ENCODE data around the gene DNAJB8. TPM values are rescaled to one million over a fixed set of nuclear protein-coding genes. Genes with fewer than 3 reads are reported as not detected.
A peak's percentile ranks its signal among the peaks of the same experiment; 100 is the strongest.

The DNAJB8 gene
- polyA plus RNA-seq, 2 of the 4 experiments (the other 2 are of a cell fraction): not detected

DNA sequence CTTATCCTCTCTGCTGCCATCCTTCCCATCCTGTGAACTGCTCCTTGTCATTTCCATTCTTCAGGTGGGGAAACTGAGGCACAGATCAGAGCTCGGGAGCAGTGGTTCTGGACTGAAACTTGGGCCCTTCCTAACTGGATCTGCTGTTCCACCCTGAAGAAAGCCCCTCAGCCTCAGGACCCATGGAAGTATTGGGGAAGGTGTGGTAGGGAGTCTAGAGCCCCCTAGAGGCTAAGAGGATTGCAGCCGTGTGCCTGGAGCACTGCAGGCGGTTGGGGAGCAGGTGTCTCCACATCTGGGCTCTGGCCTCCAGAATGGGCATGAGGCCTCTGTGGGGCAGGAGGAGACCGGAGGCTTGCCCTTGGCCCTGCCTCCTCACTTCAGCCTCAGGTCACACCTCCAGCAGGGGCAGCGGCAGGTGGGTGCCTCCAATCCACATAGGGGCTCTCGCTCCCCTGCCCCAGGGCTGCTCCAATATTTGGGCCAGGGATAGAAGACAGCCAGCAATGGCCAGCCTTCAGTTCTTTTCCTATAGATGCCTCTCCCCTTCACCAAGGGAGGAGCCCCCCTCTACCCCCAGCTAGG is 28.1 kb downstream of the DNAJB8 start:
- POLR2A ChIA-PET: no interaction called here
- 25% methylated on average over 4 of the region's 6 CpGs for WGBS (ENCODE audit: missing lambda C conversion rate)
- ATAC-seq: peak in 1 of 2 experiments; percentile 71; a peak in 3 of 6 replicates
- H3K4me2 ChIP-seq: no peak overlapping the region
- H3K9me3 ChIP-seq: no peaks in the 10 kb centered on the region
- H3K4me3 ChIP-seq: no peak overlapping the region
- no peak for TF ChIP-seq HOXB13 (CRISPR knock-in tag; IDR thresholded peaks at IDR 0.05; ENCODE audit: low read depth)
- TF ChIP-seq, protein P1, sequence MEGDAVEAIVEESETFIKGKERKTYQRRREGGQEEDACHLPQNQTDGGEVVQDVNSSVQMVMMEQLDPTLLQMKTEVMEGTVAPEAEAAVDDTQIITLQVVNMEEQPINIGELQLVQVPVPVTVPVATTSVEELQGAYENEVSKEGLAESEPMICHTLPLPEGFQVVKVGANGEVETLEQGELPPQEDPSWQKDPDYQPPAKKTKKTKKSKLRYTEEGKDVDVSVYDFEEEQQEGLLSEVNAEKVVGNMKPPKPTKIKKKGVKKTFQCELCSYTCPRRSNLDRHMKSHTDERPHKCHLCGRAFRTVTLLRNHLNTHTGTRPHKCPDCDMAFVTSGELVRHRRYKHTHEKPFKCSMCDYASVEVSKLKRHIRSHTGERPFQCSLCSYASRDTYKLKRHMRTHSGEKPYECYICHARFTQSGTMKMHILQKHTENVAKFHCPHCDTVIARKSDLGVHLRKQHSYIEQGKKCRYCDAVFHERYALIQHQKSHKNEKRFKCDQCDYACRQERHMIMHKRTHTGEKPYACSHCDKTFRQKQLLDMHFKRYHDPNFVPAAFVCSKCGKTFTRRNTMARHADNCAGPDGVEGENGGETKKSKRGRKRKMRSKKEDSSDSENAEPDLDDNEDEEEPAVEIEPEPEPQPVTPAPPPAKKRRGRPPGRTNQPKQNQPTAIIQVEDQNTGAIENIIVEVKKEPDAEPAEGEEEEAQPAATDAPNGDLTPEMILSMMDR (IDR thresholded peaks at IDR 0.05): peak; percentile 23; the same call in 2 of the 3 replicates
- TF ChIP-seq, protein P2, sequence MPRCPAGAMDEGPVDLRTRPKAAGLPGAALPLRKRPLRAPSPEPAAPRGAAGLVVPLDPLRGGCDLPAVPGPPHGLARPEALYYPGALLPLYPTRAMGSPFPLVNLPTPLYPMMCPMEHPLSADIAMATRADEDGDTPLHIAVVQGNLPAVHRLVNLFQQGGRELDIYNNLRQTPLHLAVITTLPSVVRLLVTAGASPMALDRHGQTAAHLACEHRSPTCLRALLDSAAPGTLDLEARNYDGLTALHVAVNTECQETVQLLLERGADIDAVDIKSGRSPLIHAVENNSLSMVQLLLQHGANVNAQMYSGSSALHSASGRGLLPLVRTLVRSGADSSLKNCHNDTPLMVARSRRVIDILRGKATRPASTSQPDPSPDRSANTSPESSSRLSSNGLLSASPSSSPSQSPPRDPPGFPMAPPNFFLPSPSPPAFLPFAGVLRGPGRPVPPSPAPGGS (IDR thresholded peaks at IDR 0.05): no peak
- FAIRE-seq: no peak
- DNase-seq (ENCODE audit: low read depth in 1 of 2, low spot score in 1 of 2): no peak
- H3K27ac ChIP-seq: no peak overlapping the region
- CTCF ChIA-PET: interaction anchor here (0.9 to 3.1 kb wide), 5 partner anchors 13 to 61 kb away, joined by 3 to 12 read pairs (median 4); no protein-coding TSS in a partner anchor
- H3K4me1 ChIP-seq: no peaks in the 10 kb centered on the region

DNA sequence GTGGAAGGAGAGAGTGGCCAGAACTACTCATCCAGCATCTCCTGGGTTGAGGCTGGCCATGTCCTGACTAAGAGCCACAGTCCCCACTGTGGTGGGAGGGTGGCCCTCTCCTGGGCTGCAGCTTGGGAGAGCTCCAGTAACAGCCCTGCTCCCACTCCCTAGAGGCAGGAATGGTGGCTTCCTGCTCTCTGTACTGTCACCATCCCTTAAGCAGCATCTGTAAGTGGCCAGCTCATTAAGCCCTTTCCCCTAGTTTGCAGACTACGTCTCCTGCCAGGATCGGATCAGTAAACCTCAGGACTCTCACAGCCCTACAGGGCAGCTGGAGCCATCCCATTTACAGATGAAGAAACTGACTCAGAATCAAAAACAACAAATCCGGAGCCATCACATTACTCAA is 30.5 kb downstream of the DNAJB8 start:
- Histone ChIP-seq H3K4me3 (no peak overlapping the region), H3K4me2 (no peak overlapping the region), H3K27ac (no peak overlapping the region), H3K9me3 (no peaks in the 10 kb centered on the region), H3K4me1 (no peaks in the 10 kb centered on the region)
- DNase-seq (ENCODE audit: low read depth in 1 of 2, low spot score in 1 of 2) (no peak), FAIRE-seq (no peak), ATAC-seq (no peak; a peak in 1 of 6 replicates)
- 58% methylated on average over 3 of the region's 3 CpGs for WGBS (ENCODE audit: missing lambda C conversion rate)
- no peak for TF ChIP-seq ZSCAN20 (CRISPR knock-in tag; IDR thresholded peaks at IDR 0.05)
- no peak for TF ChIP-seq EHF (CRISPR knock-in tag; IDR thresholded peaks at IDR 0.05)
- no peak for TF ChIP-seq SREBF2 (IDR thresholded peaks at IDR 0.05)
- no peak for TF ChIP-seq TFCP2L1 (CRISPR knock-in tag; IDR thresholded peaks at IDR 0.05)
- TF ChIP-seq, protein P1 (IDR thresholded peaks at IDR 0.05): no peak
- TF ChIP-seq BHLHE40 (IDR thresholded peaks at IDR 0.05; ENCODE audit: low read depth, low read length): no peak
- TF ChIP-seq CHD4 (IDR thresholded peaks at IDR 0.05; ENCODE audit: borderline replicate concordance): no peak
- no peak for TF ChIP-seq NFE2L2 (conservative IDR thresholded peaks at IDR 0.05; ENCODE audit: low read length)
- TF ChIP-seq, protein P3, sequence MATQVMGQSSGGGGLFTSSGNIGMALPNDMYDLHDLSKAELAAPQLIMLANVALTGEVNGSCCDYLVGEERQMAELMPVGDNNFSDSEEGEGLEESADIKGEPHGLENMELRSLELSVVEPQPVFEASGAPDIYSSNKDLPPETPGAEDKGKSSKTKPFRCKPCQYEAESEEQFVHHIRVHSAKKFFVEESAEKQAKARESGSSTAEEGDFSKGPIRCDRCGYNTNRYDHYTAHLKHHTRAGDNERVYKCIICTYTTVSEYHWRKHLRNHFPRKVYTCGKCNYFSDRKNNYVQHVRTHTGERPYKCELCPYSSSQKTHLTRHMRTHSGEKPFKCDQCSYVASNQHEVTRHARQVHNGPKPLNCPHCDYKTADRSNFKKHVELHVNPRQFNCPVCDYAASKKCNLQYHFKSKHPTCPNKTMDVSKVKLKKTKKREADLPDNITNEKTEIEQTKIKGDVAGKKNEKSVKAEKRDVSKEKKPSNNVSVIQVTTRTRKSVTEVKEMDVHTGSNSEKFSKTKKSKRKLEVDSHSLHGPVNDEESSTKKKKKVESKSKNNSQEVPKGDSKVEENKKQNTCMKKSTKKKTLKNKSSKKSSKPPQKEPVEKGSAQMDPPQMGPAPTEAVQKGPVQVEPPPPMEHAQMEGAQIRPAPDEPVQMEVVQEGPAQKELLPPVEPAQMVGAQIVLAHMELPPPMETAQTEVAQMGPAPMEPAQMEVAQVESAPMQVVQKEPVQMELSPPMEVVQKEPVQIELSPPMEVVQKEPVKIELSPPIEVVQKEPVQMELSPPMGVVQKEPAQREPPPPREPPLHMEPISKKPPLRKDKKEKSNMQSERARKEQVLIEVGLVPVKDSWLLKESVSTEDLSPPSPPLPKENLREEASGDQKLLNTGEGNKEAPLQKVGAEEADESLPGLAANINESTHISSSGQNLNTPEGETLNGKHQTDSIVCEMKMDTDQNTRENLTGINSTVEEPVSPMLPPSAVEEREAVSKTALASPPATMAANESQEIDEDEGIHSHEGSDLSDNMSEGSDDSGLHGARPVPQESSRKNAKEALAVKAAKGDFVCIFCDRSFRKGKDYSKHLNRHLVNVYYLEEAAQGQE (IDR thresholded peaks at IDR 0.05): no peak
- TF ChIP-seq FOXS1 (CRISPR knock-in tag; IDR thresholded peaks at IDR 0.05): no peak
- no peak for TF ChIP-seq KDM1A (IDR thresholded peaks at IDR 0.05; ENCODE audit: low read depth)
- TF ChIP-seq, protein P4, sequence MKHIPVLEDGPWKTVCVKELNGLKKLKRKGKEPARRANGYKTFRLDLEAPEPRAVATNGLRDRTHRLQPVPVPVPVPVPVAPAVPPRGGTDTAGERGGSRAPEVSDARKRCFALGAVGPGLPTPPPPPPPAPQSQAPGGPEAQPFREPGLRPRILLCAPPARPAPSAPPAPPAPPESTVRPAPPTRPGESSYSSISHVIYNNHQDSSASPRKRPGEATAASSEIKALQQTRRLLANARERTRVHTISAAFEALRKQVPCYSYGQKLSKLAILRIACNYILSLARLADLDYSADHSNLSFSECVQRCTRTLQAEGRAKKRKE (CRISPR knock-in tag; IDR thresholded peaks at IDR 0.05; ENCODE audit: low read depth): no peak
- TF ChIP-seq KDM5A (IDR thresholded peaks at IDR 0.05): no peak
- TF ChIP-seq PHF8 (IDR thresholded peaks at IDR 0.05; ENCODE audit: borderline replicate concordance, low read depth): no peak
- TF ChIP-seq RFX5 (IDR thresholded peaks at IDR 0.05): no peak
- no peak for TF ChIP-seq PBX3 (IDR thresholded peaks at IDR 0.05)
- no peak for TF ChIP-seq RAD21 (conservative IDR thresholded peaks at IDR 0.05 in 1 of 2, IDR thresholded peaks at IDR 0.05 in 1 of 2)
- TF ChIP-seq TP53 (CRISPR knock-in tag; IDR thresholded peaks at IDR 0.05): no peak
- no peak for TF ChIP-seq NR3C1 (IDR thresholded peaks at IDR 0.05)
- ChIA-PET CTCF (interaction anchor here (1.1 kb wide), 1 partner anchor 172 kb away, joined by 3 read pairs; no protein-coding TSS in a partner anchor), POLR2A (no interaction called here)

Data from A549 (cell line).